HCT116 (cell line): ENCODE data around the gene TMEM238. TPM values are rescaled to one million over a fixed set of nuclear protein-coding genes. Genes with fewer than 3 reads are reported as not detected.

ENCODE experiments used
- ATAC-seq: fragments of 200-7000 bp; cut with Tn5 transposase; 2 replicates; pipeline ENCODE4 v1.9.1; 2020; ENCODE audit warnings: mild to moderate bottlenecking, moderate library complexity
- BruUV-seq: library from RNA; stranded (reverse); fragments of 400-500 nt; replicated peaks from 2 replicates; lab custom pipeline; 2021; lab: Mats Ljungman, UMichigan
- CTCF ChIA-PET: fragments of 300-600 bp; sonication (Branson Sonifier 250); formaldehyde crosslinking; loops from one replicate; lab custom pipeline; 2021; ENCODE audit warnings: antibody characterized with exemption; lab: Charles Lee
- POLR2A ChIA-PET: fragments of 300-600, 350-600 bp; sonication (Branson Sonifier 250); formaldehyde crosslinking; loops from one replicate; lab custom pipeline; 2021; ENCODE audit warnings: antibody characterized with exemption; lab: Charles Lee
- RAD21 ChIA-PET, 2 experiments: fragments of 300-600 bp; sonication (Branson Sonifier 250); formaldehyde crosslinking; loops; one replicate each; lab custom pipeline; 2023; ENCODE audit warnings: low total read pairs in 2 of 2; ENCODE audit not compliant: uncharacterized antibody in 2 of 2, unreplicated experiment in 2 of 2, low non-redundant PET in 1 of 2; lab: Charles Lee
- DNase-seq: peaks from one replicate; pipeline ENCODE4 v3.0.0-alpha.2; 2010; ENCODE audit warnings: low read depth, low spot score
- H2AFZ ChIP-seq: fragments of 200-600 bp; shearing (Covaris generic), sonication (generic); 2 replicates; pipeline ENCODE4 v1.6.1; 2017; ENCODE audit warnings: low read depth, mixed run types, mixed read lengths, antibody characterized with exemption, low read length; ENCODE audit not compliant: poor library complexity, severe bottlenecking
- H3K27ac ChIP-seq: 2 replicates; pipeline ENCODE4 v1.5.1; 2012; ENCODE audit warnings: low read depth, low read length
- H3K27me3 ChIP-seq: fragments of 200-600 bp; sonication (generic); 2 replicates; pipeline ENCODE4 v1.6.1; 2016; ENCODE audit warnings: mixed run types, low read length, mixed read lengths; ENCODE audit not compliant: insufficient read depth
- H3K36me3 ChIP-seq, 2 experiments: fragments of 200-500 bp in 1 of 2; fragments of 200-600 bp in 1 of 2; sonication (Bioruptor generic) in 1 of 2; sonication (generic) in 1 of 2; 2 replicates each; pipeline versions ENCODE4 v1.5.1 to v1.6.1; 2014 to 2016; ENCODE audit warnings: low read length in 2 of 2, inconsistent platforms in 1 of 2, mixed read lengths in 1 of 2, mixed run types in 1 of 2; ENCODE audit not compliant: insufficient read depth in 2 of 2, control insufficient read depth in 1 of 2
- H3K4me1 ChIP-seq, 2 experiments: fragments of 200-600 bp in 1 of 2; sonication (generic) in 1 of 2; 2 replicates each; pipeline versions ENCODE4 v1.5.1 to v1.6.1; 2012 to 2017; ENCODE audit warnings: low read length in 2 of 2, inconsistent platforms in 1 of 2, mild to moderate bottlenecking in 1 of 2, mixed read lengths in 1 of 2, mixed run types in 1 of 2, moderate library complexity in 1 of 2; ENCODE audit not compliant: insufficient read depth in 2 of 2, control insufficient read depth in 1 of 2
- H3K4me2 ChIP-seq: fragments of 200-600 bp; sonication (generic); 2 replicates; pipeline ENCODE4 v1.6.1; 2017; ENCODE audit warnings: mixed run types, low read length, mixed read lengths
- H3K4me3 ChIP-seq, 2 experiments: fragments of 200-600 bp in 1 of 2; sonication (generic) in 1 of 2; replicated peaks in 1 of 2; 2 replicates each; pipeline ENCODE4 v1.5.1; 2011 to 2016; ENCODE audit warnings: low read length in 2 of 2, control low read depth in 1 of 2, low read depth in 1 of 2, mild to moderate bottlenecking in 1 of 2, mixed read lengths in 1 of 2, mixed run types in 1 of 2
- H3K79me2 ChIP-seq: fragments of 200-600 bp; sonication (generic); 2 replicates; pipeline ENCODE4 v1.6.1; 2017; ENCODE audit warnings: mild to moderate bottlenecking, mixed run types, low read length, moderate library complexity, mixed read lengths; ENCODE audit not compliant: insufficient read depth
- H3K9ac ChIP-seq: fragments of 200-600 bp; sonication (generic); 2 replicates; pipeline ENCODE4 v1.6.1; 2016; ENCODE audit warnings: low read length, mixed read lengths
- H3K9me2 ChIP-seq: fragments of 200-600 bp; sonication (generic), shearing (Covaris generic); 2 replicates; pipeline ENCODE4 v1.6.1; 2017; ENCODE audit warnings: mixed run types, mild to moderate bottlenecking, moderate library complexity; ENCODE audit not compliant: insufficient read depth
- H3K9me3 ChIP-seq, 2 experiments: fragments of 200-500 bp in 1 of 2; fragments of 200-600 bp in 1 of 2; sonication (Bioruptor generic) in 1 of 2; sonication (generic) in 1 of 2; 2 replicates each; pipeline ENCODE4 v1.6.1; 2014 to 2017; ENCODE audit warnings: low read length in 2 of 2, mixed read lengths in 2 of 2, inconsistent platforms in 1 of 2, low read depth in 1 of 2, mild to moderate bottlenecking in 1 of 2, mixed run types in 1 of 2, moderate library complexity in 1 of 2; ENCODE audit not compliant: control insufficient read depth in 1 of 2, insufficient read depth in 1 of 2
- H4K20me1 ChIP-seq: fragments of 200-600 bp; sonication (generic), shearing (Covaris generic); 2 replicates; pipeline ENCODE4 v1.6.1; 2017; ENCODE audit warnings: mixed run types, mild to moderate bottlenecking, moderate library complexity; ENCODE audit not compliant: insufficient read depth
- CEBPB ChIP-seq: IDR thresholded peaks from 2 replicates; pipeline ENCODE4 v1.6.1; 2012; ENCODE audit warnings: low read depth
- EGR1 ChIP-seq: IDR thresholded peaks from 2 replicates; pipeline ENCODE4 v1.6.1; 2012; ENCODE audit warnings: low read depth
- FOSL1 ChIP-seq: IDR thresholded peaks from 2 replicates; pipeline ENCODE4 v1.6.1; 2012; ENCODE audit warnings: low read depth
- POLR2AphosphoS5 ChIP-seq: IDR thresholded peaks from 2 replicates; pipeline ENCODE4 v1.6.1; 2011; ENCODE audit warnings: mild to moderate bottlenecking, low read depth, low read length, moderate library complexity
- SRF ChIP-seq: IDR thresholded peaks from 2 replicates; pipeline ENCODE4 v1.6.1; 2012; ENCODE audit warnings: low read depth
- TCF7L2 ChIP-seq: IDR thresholded peaks from 2 replicates; pipeline ENCODE4 v1.7.0; 2011; ENCODE audit warnings: borderline replicate concordance, inconsistent platforms; ENCODE audit not compliant: insufficient read depth, insufficient read length; ENCODE audit errors: extremely low read depth
- YY1 ChIP-seq: IDR thresholded peaks from 2 replicates; pipeline ENCODE4 v1.6.1; 2011; ENCODE audit warnings: low read length, low read depth, moderate library complexity, mild to moderate bottlenecking; ENCODE audit not compliant: insufficient replicate concordance; ENCODE audit errors: extremely low read depth
- ZNF274 ChIP-seq: fragments of 200-500 bp; sonication (Bioruptor generic); IDR thresholded peaks from 2 replicates; pipeline ENCODE4 v1.6.1; 2014; ENCODE audit warnings: mild to moderate bottlenecking, low read depth, low read length, inconsistent platforms
- intact Hi-C: fragments of 100-400 bp; cut with micrococcal nuclease; formaldehyde crosslinking; loops from 2 replicates; pipeline ENCODE4 v1.10.0; 2022
- total RNA-seq: library from RNA; stranded (reverse); gene quantifications from one replicate; pipeline ENCODE4 v1.2.1, GENCODE V29; 2021; ENCODE audit not compliant: unreplicated experiment
- TF ChIP-seq, protein P1 (sequence below): IDR thresholded peaks from 2 replicates; pipeline ENCODE4 v1.6.1; 2012
- TF ChIP-seq, protein P2 (sequence below): IDR thresholded peaks from 2 replicates; pipeline ENCODE4 v1.6.1; 2011; ENCODE audit warnings: mild to moderate bottlenecking, low read length, moderate library complexity; ENCODE audit not compliant: insufficient replicate concordance; ENCODE audit errors: extremely low read depth

Gene TMEM238
- total RNA-seq, 1 experiment from 2014 or later = 21.0 TPM

DNA sequence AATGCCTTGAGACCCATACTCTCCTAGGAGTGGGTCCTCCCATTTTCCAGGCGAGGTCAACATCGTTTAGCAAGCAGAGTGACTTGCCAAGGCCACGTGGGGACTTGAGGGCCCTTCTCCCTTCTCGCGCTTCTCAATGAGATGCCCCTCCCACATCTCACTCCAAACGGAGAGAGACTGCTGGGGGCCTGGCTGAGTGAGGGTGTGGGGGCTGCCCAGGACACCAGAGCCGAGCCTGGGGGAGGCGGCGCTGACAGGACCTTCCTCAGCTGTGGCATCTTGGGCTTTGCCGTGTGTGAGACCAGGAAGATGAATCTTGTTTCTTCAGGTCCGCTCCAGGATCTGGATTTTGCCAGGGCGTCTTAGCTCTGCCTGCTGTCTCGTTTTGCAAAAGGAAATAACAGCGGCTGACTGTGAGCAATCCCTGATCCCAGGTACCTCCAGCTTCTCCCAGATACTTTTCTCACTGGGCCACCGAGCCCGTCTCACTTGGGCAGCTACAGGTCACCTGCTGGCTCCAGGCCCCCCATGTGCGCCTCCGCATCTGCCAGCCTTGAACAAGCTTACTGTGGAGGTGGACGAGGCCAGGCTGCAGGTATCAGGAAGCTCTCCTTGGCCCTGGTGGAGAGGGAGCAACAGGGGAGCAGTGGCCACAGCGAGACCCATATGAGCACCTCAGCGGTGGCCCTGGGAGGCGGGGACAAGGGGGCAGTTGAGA is 35.6 kb downstream of the TMEM238 start:
- Histone ChIP-seq H4K20me1 (no peaks in the 10 kb centered on the region), H3K27me3 (no peaks in the 10 kb centered on the region), H3K36me3 (no peaks in the 10 kb centered on the region; a peak in 1 of 4 replicates), H3K79me2 (no peaks in the 10 kb centered on the region), H3K9me3 (no peaks in the 10 kb centered on the region), H3K4me1 (peaks cover 8 to 44% of the 10 kb centered on the region in 2 experiments; a peak in 3 of 4 replicates), H3K4me3 (no peak overlapping the region), H3K9me2 (no peaks in the 10 kb centered on the region), H3K27ac (no peak overlapping the region), H3K9ac (no peak overlapping the region), H2AFZ (no peak overlapping the region), H3K4me2 (no peak overlapping the region)
- DNase-seq (no peak), ATAC-seq (no peak)
- POLR2A ChIA-PET = interaction anchor here (3.8 kb wide), 1 partner anchor 9 kb away, joined by 18 read pairs; the partner anchor contains the start of gene KMT5C
- RAD21 ChIA-PET = no interaction called here
- TF ChIP-seq ZNF274 = no peak
- TF ChIP-seq SRF = no peak
- no peak for TF ChIP-seq POLR2AphosphoS5
- TF ChIP-seq, protein P1, sequence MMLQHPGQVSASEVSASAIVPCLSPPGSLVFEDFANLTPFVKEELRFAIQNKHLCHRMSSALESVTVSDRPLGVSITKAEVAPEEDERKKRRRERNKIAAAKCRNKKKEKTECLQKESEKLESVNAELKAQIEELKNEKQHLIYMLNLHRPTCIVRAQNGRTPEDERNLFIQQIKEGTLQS = no peak
- no peak for TF ChIP-seq YY1
- TF ChIP-seq CEBPB = no peak
- CTCF ChIA-PET = no interaction called here
- intact Hi-C loops = no loop called here
- no TSS peak for BruUV-seq

DNA sequence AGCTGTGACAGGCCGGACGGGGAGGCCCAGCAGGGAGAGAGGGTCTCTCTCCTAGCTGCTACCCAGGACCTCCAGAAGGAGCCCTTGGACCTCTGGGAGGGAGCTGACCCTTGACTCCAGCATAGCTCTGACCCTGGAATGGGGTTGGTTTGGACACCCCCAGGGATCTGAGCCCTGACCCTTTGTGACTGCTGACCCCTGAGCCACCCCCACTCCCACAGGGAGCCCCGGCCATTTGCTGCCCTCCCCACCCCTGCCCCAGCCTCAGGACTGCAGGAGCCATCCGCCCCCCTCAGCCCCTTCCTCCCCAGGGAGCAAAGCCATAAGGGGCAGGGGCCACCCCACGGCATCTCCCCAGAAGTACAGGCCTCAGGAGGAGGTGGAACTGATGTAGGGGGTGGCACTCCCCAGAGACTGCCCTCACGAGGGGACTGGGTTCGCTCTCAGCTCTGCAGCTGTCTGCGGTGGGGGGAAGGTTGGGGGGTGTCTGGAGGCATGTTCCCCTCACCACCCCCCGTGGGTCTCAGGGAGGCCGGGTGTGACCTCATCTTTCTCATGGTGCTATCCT is 36.6 kb downstream of the TMEM238 start:
- ChIA-PET POLR2A (no interaction called here), CTCF (no interaction called here), RAD21 (interaction anchor here in 1 of 2 experiments (0.7 kb wide), 1 partner anchor 20 kb away, joined by 4 read pairs; no protein-coding TSS in a partner anchor)
- H3K36me3 ChIP-seq = peaks cover under 1 to 3% of the 10 kb centered on the region in 2 experiments; a peak in 3 of 4 replicates
- no peak overlapping the region for H3K27ac ChIP-seq
- no TSS peak for BruUV-seq
- no peak for ATAC-seq
- intact Hi-C loops = no loop called here
- no peak overlapping the region for H2AFZ ChIP-seq
- H3K9me2 ChIP-seq = no peaks in the 10 kb centered on the region
- no peaks in the 10 kb centered on the region for H4K20me1 ChIP-seq
- H3K27me3 ChIP-seq = no peaks in the 10 kb centered on the region
- DNase-seq = no peak
- H3K9me3 ChIP-seq = no peaks in the 10 kb centered on the region
- H3K79me2 ChIP-seq = no peaks in the 10 kb centered on the region
- no peak overlapping the region for H3K9ac ChIP-seq
- peaks cover 8 to 36% of the 10 kb centered on the region in 2 experiments; a peak in 3 of 4 replicates for H3K4me1 ChIP-seq
- H3K4me3 ChIP-seq = no peak overlapping the region
- H3K4me2 ChIP-seq = no peak overlapping the region
- no peak for TF ChIP-seq POLR2AphosphoS5
- TF ChIP-seq EGR1 = no peak
- TF ChIP-seq, protein P2, sequence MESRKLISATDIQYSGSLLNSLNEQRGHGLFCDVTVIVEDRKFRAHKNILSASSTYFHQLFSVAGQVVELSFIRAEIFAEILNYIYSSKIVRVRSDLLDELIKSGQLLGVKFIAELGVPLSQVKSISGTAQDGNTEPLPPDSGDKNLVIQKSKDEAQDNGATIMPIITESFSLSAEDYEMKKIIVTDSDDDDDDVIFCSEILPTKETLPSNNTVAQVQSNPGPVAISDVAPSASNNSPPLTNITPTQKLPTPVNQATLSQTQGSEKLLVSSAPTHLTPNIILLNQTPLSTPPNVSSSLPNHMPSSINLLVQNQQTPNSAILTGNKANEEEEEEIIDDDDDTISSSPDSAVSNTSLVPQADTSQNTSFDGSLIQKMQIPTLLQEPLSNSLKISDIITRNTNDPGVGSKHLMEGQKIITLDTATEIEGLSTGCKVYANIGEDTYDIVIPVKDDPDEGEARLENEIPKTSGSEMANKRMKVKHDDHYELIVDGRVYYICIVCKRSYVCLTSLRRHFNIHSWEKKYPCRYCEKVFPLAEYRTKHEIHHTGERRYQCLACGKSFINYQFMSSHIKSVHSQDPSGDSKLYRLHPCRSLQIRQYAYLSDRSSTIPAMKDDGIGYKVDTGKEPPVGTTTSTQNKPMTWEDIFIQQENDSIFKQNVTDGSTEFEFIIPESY = no peak
- TF ChIP-seq, protein P1 = no peak
- TF ChIP-seq TCF7L2 = no peak
- no peak for TF ChIP-seq FOSL1
- TF ChIP-seq ZNF274 = no peak
